ENCODE results near the gene VPS35L.
"Not testable (repeated sequence)": the region's sequence is repeated elsewhere in the genome, so short reads cannot be mapped to it uniquely, and the experiment has no call there.

VPS35L gene

GRCh38 chr16:19528666-19529065 lies 26.8 kb upstream of the VPS35L start:
- no peak for DNase-seq (ENCODE audit: low read depth in 2 of 2)

GRCh38 chr16:19532601-19533000 lies 22.9 kb upstream of the VPS35L start:
- DNase-seq (ENCODE audit: low read depth in 2 of 2): no peak

GRCh38 chr16:19540241-19540970 lies 15.1 kb upstream of the VPS35L start:
- DNase-seq (ENCODE audit: low read depth in 2 of 2): no peak

- DNase-seq (ENCODE audit: low read depth in 2 of 2): no peak
Observed at GRCh38 chr16:19542138-19542821, 13.2 kb upstream of the VPS35L start.

- not testable (repeated sequence) for DNase-seq (ENCODE audit: low read depth in 2 of 2)
Observed at GRCh38 chr16:19543278-19543996, 12.1 kb upstream of the VPS35L start.

- no peak for DNase-seq (ENCODE audit: low read depth in 2 of 2)
Observed at GRCh38 chr16:19548144-19548543, 7.4 kb upstream of the VPS35L start.

- no peak for DNase-seq (ENCODE audit: low read depth in 2 of 2)
Observed at GRCh38 chr16:19549673-19550072, 5.8 kb upstream of the VPS35L start.

- DNase-seq (ENCODE audit: low read depth in 2 of 2): no peak
Observed at GRCh38 chr16:19555938-19556771, 652 bp downstream of the VPS35L start.

GRCh38 chr16:19559242-19559910 lies 3.9 kb downstream of the VPS35L start:
- peak; percentile 31 to 32 for DNase-seq (ENCODE audit: low read depth in 2 of 2)

GRCh38 chr16:19560078-19560477 lies 4.6 kb downstream of the VPS35L start:
- no peak for DNase-seq (ENCODE audit: low read depth in 2 of 2)

GRCh38 chr16:19563377-19563776 lies 7.9 kb downstream of the VPS35L start:
- DNase-seq (ENCODE audit: low read depth in 2 of 2): no peak

- DNase-seq (ENCODE audit: low read depth in 2 of 2): no peak
Observed at GRCh38 chr16:19566362-19566761, 10.9 kb downstream of the VPS35L start.

- DNase-seq (ENCODE audit: low read depth in 2 of 2): no peak
Observed at GRCh38 chr16:19567560-19567959, 12.1 kb downstream of the VPS35L start.

- DNase-seq (ENCODE audit: low read depth in 2 of 2): no peak
Observed at GRCh38 chr16:19573997-19574396, 18.5 kb downstream of the VPS35L start.

GRCh38 chr16:19574615-19575014 lies 19.1 kb downstream of the VPS35L start:
- no peak for DNase-seq (ENCODE audit: low read depth in 2 of 2)

GRCh38 chr16:19578378-19578971 lies 23.0 kb downstream of the VPS35L start:
- DNase-seq (ENCODE audit: low read depth in 2 of 2): no peak

GRCh38 chr16:19582050-19582831 lies 26.7 kb downstream of the VPS35L start:
- no peak for DNase-seq (ENCODE audit: low read depth in 2 of 2)

- no peak for DNase-seq (ENCODE audit: low read depth in 2 of 2)
Observed at GRCh38 chr16:19583665-19584300, 28.3 kb downstream of the VPS35L start.

GRCh38 chr16:19588661-19589060 lies 33.2 kb downstream of the VPS35L start:
- no peak for DNase-seq (ENCODE audit: low read depth in 2 of 2)

GRCh38 chr16:19589106-19589505 lies 33.6 kb downstream of the VPS35L start:
- no peak for DNase-seq (ENCODE audit: low read depth in 2 of 2)

Measured in fibroblast of skin of left quadriceps (primary cell).